ENCODE data around the gene COL11A2. TPM values are rescaled to one million over a fixed set of nuclear protein-coding genes. Genes with fewer than 3 reads are reported as not detected.

COL11A2 gene
- polyA plus RNA-seq, 1 of the 3 experiments (the other 2 are of a cell fraction): 0.99 TPM

- CTCF ChIA-PET: interaction anchor here (2.0 to 2.4 kb wide), 2 partner anchors 10 to 26 kb away, joined by 10 to 14 read pairs; no protein-coding TSS in a partner anchor
- WGBS (ENCODE audit: low lambda C conversion rate): 67% methylated on average over 1 of the region's 1 CpG
These were observed 4.5 kb downstream of the COL11A2 start for GRCh38 chr6:33187809-33188208.

More at GRCh38 chr6:33187809-33188208, 4.5 kb downstream of the COL11A2 start:
- Histone ChIP-seq H3K27ac (ENCODE audit: low read depth in 2 of 2, low read length in 1 of 2) (no peak overlapping the region), H3K4me3 (ENCODE audit: low read depth in 2 of 2, low read length in 1 of 2) (no peak overlapping the region), H3K9me2 (no peaks in the 10 kb centered on the region), H3K4me1 (ENCODE audit: control insufficient read depth in 1 of 2, insufficient read depth in 2 of 2, low read depth in 1 of 2, low read length in 1 of 2) (peaks cover 0 to 18% of the 10 kb centered on the region in 2 experiments; a peak in 1 of 4 replicates), H3K9me3 (no peaks in the 10 kb centered on the region), H3K36me3 (replicated peaks in 1 of 2; ENCODE audit: control insufficient read depth in 1 of 2, insufficient read depth in 2 of 2, low read length in 1 of 2) (no peaks in the 10 kb centered on the region), H3K79me2 (ENCODE audit: insufficient read depth) (no peaks in the 10 kb centered on the region), H4K20me1 (ENCODE audit: insufficient read depth) (no peaks in the 10 kb centered on the region), H3F3A (replicated peaks; ENCODE audit: insufficient read depth) (no peaks in the 10 kb centered on the region), H2AFZ (ENCODE audit: low read depth) (no peak overlapping the region), H3K9ac (no peak overlapping the region), H3K4me2 (no peak overlapping the region), H3K27me3 (ENCODE audit: insufficient read depth) (no peaks in the 10 kb centered on the region)
- no peak for DNase-seq
- POLR2A ChIA-PET: no interaction called here
- TF ChIP-seq, protein P1, sequence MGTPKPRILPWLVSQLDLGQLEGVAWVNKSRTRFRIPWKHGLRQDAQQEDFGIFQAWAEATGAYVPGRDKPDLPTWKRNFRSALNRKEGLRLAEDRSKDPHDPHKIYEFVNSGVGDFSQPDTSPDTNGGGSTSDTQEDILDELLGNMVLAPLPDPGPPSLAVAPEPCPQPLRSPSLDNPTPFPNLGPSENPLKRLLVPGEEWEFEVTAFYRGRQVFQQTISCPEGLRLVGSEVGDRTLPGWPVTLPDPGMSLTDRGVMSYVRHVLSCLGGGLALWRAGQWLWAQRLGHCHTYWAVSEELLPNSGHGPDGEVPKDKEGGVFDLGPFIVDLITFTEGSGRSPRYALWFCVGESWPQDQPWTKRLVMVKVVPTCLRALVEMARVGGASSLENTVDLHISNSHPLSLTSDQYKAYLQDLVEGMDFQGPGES (IDR thresholded peaks at IDR 0.05; ENCODE audit: low read depth, low read length): no peak
- no peak for TF ChIP-seq FOXJ3 (CRISPR knock-in tag; IDR thresholded peaks at IDR 0.05)
- no peak for TF ChIP-seq ELF1 (IDR thresholded peaks at IDR 0.05)
- no peak for TF ChIP-seq TCF12 (IDR thresholded peaks at IDR 0.05)
- no peak for TF ChIP-seq FOSL2 (IDR thresholded peaks at IDR 0.05; ENCODE audit: borderline replicate concordance, low read depth)
- TF ChIP-seq TAF1 (IDR thresholded peaks at IDR 0.05; ENCODE audit: borderline replicate concordance, low read depth, low read length): no peak
- no peak for TF ChIP-seq YY1 (IDR thresholded peaks at IDR 0.05; ENCODE audit: low read depth)
- TF ChIP-seq, protein P2, sequence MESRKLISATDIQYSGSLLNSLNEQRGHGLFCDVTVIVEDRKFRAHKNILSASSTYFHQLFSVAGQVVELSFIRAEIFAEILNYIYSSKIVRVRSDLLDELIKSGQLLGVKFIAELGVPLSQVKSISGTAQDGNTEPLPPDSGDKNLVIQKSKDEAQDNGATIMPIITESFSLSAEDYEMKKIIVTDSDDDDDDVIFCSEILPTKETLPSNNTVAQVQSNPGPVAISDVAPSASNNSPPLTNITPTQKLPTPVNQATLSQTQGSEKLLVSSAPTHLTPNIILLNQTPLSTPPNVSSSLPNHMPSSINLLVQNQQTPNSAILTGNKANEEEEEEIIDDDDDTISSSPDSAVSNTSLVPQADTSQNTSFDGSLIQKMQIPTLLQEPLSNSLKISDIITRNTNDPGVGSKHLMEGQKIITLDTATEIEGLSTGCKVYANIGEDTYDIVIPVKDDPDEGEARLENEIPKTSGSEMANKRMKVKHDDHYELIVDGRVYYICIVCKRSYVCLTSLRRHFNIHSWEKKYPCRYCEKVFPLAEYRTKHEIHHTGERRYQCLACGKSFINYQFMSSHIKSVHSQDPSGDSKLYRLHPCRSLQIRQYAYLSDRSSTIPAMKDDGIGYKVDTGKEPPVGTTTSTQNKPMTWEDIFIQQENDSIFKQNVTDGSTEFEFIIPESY (IDR thresholded peaks at IDR 0.05; ENCODE audit: borderline replicate concordance, low read depth): no peak
- no peak for TF ChIP-seq RCOR1 (IDR thresholded peaks at IDR 0.05; ENCODE audit: low read length)
- TF ChIP-seq, protein P3, sequence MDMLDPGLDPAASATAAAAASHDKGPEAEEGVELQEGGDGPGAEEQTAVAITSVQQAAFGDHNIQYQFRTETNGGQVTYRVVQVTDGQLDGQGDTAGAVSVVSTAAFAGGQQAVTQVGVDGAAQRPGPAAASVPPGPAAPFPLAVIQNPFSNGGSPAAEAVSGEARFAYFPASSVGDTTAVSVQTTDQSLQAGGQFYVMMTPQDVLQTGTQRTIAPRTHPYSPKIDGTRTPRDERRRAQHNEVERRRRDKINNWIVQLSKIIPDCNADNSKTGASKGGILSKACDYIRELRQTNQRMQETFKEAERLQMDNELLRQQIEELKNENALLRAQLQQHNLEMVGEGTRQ (IDR thresholded peaks at IDR 0.05; ENCODE audit: borderline replicate concordance, low read depth, low read length): no peak
- TF ChIP-seq NRF1 (IDR thresholded peaks at IDR 0.05; ENCODE audit: low read depth, low read length): no peak
- no peak for TF ChIP-seq GABPA (IDR thresholded peaks at IDR 0.05; ENCODE audit: low read depth)
- TF ChIP-seq RAD21 (IDR thresholded peaks at IDR 0.05; ENCODE audit: low read length): no peak
- no peak for TF ChIP-seq POLR2AphosphoS5 (IDR thresholded peaks at IDR 0.05; ENCODE audit: low read depth, low read length)
- TF ChIP-seq, protein P4, sequence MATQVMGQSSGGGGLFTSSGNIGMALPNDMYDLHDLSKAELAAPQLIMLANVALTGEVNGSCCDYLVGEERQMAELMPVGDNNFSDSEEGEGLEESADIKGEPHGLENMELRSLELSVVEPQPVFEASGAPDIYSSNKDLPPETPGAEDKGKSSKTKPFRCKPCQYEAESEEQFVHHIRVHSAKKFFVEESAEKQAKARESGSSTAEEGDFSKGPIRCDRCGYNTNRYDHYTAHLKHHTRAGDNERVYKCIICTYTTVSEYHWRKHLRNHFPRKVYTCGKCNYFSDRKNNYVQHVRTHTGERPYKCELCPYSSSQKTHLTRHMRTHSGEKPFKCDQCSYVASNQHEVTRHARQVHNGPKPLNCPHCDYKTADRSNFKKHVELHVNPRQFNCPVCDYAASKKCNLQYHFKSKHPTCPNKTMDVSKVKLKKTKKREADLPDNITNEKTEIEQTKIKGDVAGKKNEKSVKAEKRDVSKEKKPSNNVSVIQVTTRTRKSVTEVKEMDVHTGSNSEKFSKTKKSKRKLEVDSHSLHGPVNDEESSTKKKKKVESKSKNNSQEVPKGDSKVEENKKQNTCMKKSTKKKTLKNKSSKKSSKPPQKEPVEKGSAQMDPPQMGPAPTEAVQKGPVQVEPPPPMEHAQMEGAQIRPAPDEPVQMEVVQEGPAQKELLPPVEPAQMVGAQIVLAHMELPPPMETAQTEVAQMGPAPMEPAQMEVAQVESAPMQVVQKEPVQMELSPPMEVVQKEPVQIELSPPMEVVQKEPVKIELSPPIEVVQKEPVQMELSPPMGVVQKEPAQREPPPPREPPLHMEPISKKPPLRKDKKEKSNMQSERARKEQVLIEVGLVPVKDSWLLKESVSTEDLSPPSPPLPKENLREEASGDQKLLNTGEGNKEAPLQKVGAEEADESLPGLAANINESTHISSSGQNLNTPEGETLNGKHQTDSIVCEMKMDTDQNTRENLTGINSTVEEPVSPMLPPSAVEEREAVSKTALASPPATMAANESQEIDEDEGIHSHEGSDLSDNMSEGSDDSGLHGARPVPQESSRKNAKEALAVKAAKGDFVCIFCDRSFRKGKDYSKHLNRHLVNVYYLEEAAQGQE (IDR thresholded peaks at IDR 0.05; ENCODE audit: low read depth, low read length): no peak
- TF ChIP-seq NFIC (IDR thresholded peaks at IDR 0.05; ENCODE audit: borderline replicate concordance): no peak
- TF ChIP-seq TEAD4 (IDR thresholded peaks at IDR 0.05; ENCODE audit: borderline replicate concordance, insufficient read depth): no peak
- no peak for TF ChIP-seq RFX5 (IDR thresholded peaks at IDR 0.05; ENCODE audit: low read length)
- no peak for TF ChIP-seq JUND (IDR thresholded peaks at IDR 0.05)

Measured in SK-N-SH (cell line).